GM13977 (cell line): ENCODE results near the gene CXXC5.
A peak's percentile ranks its signal among the peaks of the same experiment; 100 is the strongest.

Experiments
- DNase-seq: peaks from one replicate; pipeline ENCODE4 v3.0.0; 2012; ENCODE audit warnings: low spot score
- in situ Hi-C: fragments of 300-500 bp; cut with MboI; formaldehyde crosslinking; loops from one replicate; pipeline ENCODE4 v1.12.0; 2022; ENCODE audit warnings: low sequenced_read_pairs, low pct_unique_long_range_greater_than_20kb, mixed read lengths, inconsistent platforms; ENCODE audit not compliant: unreplicated experiment
- TF ChIP-seq, protein P1 (sequence below): IDR thresholded peaks from 2 replicates; pipeline ENCODE4 v1.5.1; 2012; ENCODE audit warnings: mild to moderate bottlenecking, control low read depth; ENCODE audit not compliant: insufficient read depth; ENCODE audit errors: extremely low read depth, missing control alignments

CXXC5 gene

DNA sequence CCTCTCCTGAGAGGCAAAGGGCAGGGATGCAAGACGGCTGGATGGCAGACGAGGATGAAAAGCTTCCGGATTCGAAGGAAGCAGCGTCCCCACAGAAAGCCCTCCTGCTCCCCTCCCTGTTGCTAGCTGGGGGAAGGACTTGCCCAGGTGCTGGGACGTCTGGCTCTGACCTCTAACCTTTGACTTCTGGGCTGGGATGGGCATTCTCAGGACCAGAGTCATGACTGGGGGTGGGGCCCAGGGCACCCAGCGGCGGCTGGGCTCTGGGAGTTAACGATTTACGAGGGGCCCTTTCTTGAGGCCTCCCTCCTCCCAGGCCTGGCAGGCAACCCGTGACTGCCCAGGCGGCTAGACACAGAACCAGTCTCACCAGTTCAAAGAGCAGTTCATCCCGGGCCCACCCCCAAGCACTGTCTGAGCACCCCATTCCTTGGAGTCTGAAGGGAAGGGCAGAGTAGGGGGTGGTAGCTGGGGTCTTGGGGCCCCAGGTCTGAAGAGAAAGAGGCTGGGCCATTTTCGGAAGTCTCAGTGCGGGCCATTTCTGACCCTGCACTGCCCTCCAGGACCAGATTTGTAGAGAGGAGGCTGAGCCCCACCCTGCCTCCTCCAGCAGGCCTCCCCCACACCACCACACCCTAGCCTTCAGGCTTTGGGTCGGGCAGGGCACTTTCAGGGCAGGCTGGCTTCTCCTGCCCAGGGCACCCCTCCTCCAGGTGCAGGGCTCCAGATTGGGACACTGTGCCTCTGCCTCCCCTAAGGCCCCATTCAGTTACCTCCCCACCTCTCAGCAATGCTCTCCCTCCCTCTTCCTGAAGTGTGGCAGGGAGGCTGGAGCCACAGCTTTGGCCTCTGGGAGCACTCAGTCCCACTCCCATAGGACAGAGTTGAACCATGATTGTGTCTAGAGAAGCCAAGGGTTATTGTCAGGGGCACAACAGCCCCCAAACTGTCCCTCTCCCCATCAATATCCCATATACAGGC lies 5.0 kb upstream of the CXXC5 start:
- in situ Hi-C loops = no loop called here
- no peak for DNase-seq
- TF ChIP-seq, protein P1, sequence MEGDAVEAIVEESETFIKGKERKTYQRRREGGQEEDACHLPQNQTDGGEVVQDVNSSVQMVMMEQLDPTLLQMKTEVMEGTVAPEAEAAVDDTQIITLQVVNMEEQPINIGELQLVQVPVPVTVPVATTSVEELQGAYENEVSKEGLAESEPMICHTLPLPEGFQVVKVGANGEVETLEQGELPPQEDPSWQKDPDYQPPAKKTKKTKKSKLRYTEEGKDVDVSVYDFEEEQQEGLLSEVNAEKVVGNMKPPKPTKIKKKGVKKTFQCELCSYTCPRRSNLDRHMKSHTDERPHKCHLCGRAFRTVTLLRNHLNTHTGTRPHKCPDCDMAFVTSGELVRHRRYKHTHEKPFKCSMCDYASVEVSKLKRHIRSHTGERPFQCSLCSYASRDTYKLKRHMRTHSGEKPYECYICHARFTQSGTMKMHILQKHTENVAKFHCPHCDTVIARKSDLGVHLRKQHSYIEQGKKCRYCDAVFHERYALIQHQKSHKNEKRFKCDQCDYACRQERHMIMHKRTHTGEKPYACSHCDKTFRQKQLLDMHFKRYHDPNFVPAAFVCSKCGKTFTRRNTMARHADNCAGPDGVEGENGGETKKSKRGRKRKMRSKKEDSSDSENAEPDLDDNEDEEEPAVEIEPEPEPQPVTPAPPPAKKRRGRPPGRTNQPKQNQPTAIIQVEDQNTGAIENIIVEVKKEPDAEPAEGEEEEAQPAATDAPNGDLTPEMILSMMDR = no peak

GRCh38 chr5:139644001-139644456 lies 4.1 kb upstream of the CXXC5 start:
- DNase-seq = peak; percentile 8
- in situ Hi-C loops = no loop called here
- TF ChIP-seq, protein P1 = no peak

DNA sequence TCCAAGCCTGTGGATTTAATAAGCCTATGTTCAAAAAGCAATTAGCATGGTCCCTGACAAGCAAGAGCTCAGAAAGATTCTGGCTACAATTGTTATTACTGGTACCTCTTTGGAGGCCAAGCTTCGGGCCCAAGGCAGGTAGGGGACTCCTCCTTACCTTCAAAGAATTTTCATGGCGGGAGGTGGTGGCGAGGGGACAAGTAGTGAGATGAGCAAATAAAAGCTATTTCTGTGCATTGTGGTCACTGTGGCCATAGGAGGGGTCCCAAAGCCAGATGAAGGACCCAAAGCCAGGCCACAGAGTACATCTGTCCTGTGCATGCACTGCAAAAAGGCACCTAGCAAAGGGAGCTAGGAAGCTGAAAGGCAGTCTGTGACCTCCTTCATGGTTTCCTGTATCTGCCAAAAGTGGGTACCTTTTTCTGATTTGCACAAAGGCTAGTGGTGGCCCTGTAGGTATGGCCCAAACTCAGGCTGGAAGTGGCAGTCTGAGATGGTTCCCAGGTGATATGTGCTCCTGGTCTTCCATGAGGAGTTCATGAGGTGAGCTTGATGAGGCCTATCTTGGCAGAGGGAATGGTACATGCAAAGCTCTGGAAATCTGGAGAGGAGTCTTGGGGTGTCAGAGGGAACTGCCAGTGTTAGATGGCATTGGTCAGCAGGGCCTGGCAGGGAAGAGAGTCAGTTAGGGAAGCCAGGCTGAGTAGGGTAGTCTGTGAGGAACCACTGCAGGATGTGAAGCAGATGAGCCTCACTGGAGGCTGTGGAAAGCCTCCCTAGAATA lies 3.3 kb upstream of the CXXC5 start:
- peak; percentile 14 for DNase-seq
- in situ Hi-C loops = no loop called here
- TF ChIP-seq, protein P1 = no peak

- no peak for DNase-seq
- TF ChIP-seq, protein P1 = no peak
- in situ Hi-C loops = no loop called here
These were observed 2.7 kb upstream of the CXXC5 start for GRCh38 chr5:139645430-139645871.

GRCh38 chr5:139646111-139646510 lies 2.0 kb upstream of the CXXC5 start:
- no peak for DNase-seq
- TF ChIP-seq, protein P1 = no peak
- in situ Hi-C loops = no loop called here

DNA sequence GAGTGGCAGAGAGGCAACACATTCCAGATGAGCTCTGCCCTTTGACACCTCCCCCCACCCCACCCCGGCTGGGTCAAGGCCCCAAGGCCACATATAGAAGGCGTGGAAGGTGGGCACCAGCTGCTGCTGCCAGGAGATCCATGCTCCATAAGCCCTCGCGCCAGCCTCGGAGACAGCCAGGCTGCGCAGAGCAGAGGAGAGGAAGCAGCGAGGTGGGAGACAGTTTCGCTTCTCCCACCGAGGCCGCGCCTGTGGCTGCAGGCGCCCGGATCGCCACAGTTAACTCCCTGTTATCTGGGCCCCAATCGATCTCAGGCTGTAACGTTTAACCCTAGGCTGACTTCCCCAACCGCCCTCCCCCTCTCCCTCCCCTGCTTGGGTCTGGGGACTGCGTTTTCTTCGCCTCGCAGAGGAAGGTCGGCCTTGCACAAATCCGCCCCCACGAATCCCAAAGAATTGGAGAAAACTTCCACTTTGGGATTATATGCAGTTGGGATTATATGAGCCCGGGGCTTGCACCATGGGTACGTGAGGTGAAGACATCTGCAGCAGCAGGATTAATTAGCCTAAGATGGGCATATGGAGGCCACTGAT lies 1.1 kb upstream of the CXXC5 start:
- DNase-seq = no peak
- in situ Hi-C loops = no loop called here
- TF ChIP-seq, protein P1 = no peak
